Ovary (tissue), 3 donors: ENCODE results near the gene MRPL2.

Source experiments
- POLR2A ChIP-seq: fragments of 450-650 bp; IDR thresholded peaks from one replicate; pipeline ENCODE4 v1.6.1; 2017; ENCODE audit warnings: antibody characterized with exemption, mild to moderate bottlenecking, moderate library complexity
- TF ChIP-seq, protein P1 (sequence below), 3 donors: fragments of 450-650 bp in 2 of 3; fragments of 200-600 bp in 1 of 3; IDR thresholded peaks; one replicate each; pipeline versions ENCODE4 v1.5.1 to v1.8.0; 2016 to 2022; ENCODE audit warnings: antibody characterized with exemption in 3 of 3, mild to moderate bottlenecking in 1 of 3
- donor health status: DM: no; HTN: no; CAD: no.

DNA sequence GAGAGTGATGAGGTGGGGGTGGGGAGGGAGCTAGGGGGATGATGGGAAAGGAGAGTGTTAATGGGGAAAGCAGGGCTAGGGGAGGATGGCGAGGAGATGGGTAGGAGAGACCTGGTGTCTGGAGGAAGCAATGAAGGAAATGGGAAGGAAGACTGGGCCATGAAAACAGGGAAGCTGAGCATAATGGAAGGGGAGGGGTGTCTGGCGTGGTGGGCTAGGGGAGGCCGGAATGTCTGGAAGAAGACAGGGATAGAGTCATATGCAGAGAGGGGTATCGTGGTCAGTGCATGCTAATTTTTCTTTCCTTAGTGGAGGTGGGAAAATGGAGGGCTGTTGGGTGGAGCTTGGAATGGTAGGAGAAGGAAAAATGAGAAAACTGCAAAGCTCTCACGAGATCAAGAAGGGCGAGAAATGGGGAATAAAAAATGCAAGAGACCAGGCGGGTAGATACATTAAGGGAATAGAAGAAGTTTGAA is 44.8 kb downstream of the MRPL2 start:
- no peak for TF ChIP-seq POLR2A
- TF ChIP-seq, protein P1, sequence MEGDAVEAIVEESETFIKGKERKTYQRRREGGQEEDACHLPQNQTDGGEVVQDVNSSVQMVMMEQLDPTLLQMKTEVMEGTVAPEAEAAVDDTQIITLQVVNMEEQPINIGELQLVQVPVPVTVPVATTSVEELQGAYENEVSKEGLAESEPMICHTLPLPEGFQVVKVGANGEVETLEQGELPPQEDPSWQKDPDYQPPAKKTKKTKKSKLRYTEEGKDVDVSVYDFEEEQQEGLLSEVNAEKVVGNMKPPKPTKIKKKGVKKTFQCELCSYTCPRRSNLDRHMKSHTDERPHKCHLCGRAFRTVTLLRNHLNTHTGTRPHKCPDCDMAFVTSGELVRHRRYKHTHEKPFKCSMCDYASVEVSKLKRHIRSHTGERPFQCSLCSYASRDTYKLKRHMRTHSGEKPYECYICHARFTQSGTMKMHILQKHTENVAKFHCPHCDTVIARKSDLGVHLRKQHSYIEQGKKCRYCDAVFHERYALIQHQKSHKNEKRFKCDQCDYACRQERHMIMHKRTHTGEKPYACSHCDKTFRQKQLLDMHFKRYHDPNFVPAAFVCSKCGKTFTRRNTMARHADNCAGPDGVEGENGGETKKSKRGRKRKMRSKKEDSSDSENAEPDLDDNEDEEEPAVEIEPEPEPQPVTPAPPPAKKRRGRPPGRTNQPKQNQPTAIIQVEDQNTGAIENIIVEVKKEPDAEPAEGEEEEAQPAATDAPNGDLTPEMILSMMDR (IDR thresholded peaks at IDR 0.05), result no peak
